Left lung (tissue), 10 donors: ENCODE results near the gene KRTAP10-9. TPM values are rescaled to one million over a fixed set of nuclear protein-coding genes. Genes with fewer than 3 reads are reported as not detected.
"Not testable (repeated sequence)": the region's sequence is repeated elsewhere in the genome, so short reads cannot be mapped to it uniquely, and the experiment has no call there.

Source experiments
- ATAC-seq: fragments of 200-7000 bp; cut with Tn5 transposase; one replicate; pipeline ENCODE4 v1.9.1; 2020; ENCODE audit warnings: moderate library complexity
- DNase-seq, 4 donors: peaks; one replicate each; pipeline ENCODE4 v3.0.0-alpha.2; 2013 to 2020
- H3K27ac ChIP-seq, 2 donors: fragments of 200-600 bp; sonication (generic) in 1 of 2; one replicate each; pipeline versions ENCODE4 v1.5.0 to v1.8.0; 2020 to 2021
- H3K27me3 ChIP-seq, 2 donors: fragments of 200-600 bp; sonication (generic) in 1 of 2; one replicate each; pipeline versions ENCODE4 v1.5.0 to v1.8.0; 2020 to 2021
- H3K36me3 ChIP-seq, 2 donors: fragments of 200-600 bp; sonication (generic) in 1 of 2; one replicate each; pipeline versions ENCODE4 v1.5.0 to v1.8.0; 2020 to 2021
- H3K4me1 ChIP-seq, 2 donors: fragments of 200-600 bp; one replicate each; pipeline ENCODE4 v1.8.0; 2021
- H3K4me3 ChIP-seq, 2 donors: fragments of 200-600 bp; sonication (generic) in 1 of 2; one replicate each; pipeline versions ENCODE4 v1.5.0 to v1.8.0; 2020 to 2021; ENCODE audit warnings: mild to moderate bottlenecking in 1 of 2
- H3K9me3 ChIP-seq, 2 donors: fragments of 200-600 bp; sonication (generic) in 1 of 2; one replicate each; pipeline versions ENCODE4 v1.5.0 to v1.8.0; 2020 to 2021
- intact Hi-C, 2 donors: fragments of 100-400 bp; cut with DNase I; formaldehyde crosslinking; loops; one replicate each; pipeline versions ENCODE4 v1.11.2 to v1.14.2; 2022
- polyA plus RNA-seq, 6 donors: library from polyadenylated mRNA; unstranded; fragments of 120-200 nt; gene quantifications; one replicate each; pipeline ENCODE4 v1.2.1, GENCODE V29; 2013; ENCODE audit not compliant: insufficient read length in 6 of 6
- total RNA-seq, 2 donors: library from RNA; stranded (reverse); fragmentation: NEBNext Ultra II Directional; extraction: Animal tissue kit (Norgen Biotek cat#: 25700); gene quantifications; one replicate each; pipeline ENCODE4 v1.2.1, GENCODE V29; 2021
- TF ChIP-seq, protein P1 (sequence below), 2 donors: fragments of 200-600 bp; sonication (generic) in 1 of 2; IDR thresholded peaks; one replicate each; pipeline versions ENCODE4 v1.5.0 to v1.8.0; 2021; ENCODE audit warnings: antibody characterized with exemption in 2 of 2
- donor health status: DM: no; HTN: yes; CAD: no.
- donor health status: DM: no; HTN: no; CAD: no.

The KRTAP10-9 gene
- total and polyA plus RNA-seq, 8 donors: not detected

DNA sequence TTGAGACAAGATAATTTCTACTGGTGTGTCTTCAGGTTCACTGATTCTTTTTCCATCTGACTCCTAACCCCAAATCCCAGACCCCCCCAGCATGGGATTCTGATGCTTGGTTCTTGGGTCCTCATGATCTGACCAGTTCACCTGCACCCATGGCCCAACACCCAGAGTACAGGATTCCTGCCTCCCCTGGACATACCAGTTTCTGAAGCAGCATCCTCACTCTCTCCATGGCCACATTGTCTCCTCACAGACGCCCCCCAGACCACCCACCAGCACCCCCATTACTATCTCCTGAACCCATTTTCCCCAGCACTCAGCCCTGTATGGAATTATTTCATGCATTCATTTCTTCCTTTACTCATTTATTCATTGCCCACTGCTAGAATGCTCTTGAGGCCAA, 30.0 kb downstream of the KRTAP10-9 start:
- ATAC-seq (no peak), DNase-seq (no peak)
- Histone ChIP-seq H3K4me1 (no peaks in the 10 kb centered on the region), H3K4me3 (no peak overlapping the region), H3K9me3 (peaks cover 0 to 7% of the 10 kb centered on the region in 2 donors), H3K36me3 (no peaks in the 10 kb centered on the region), H3K27me3 (peaks cover 0 to 33% of the 10 kb centered on the region in 2 donors), H3K27ac (no peak overlapping the region)
- TF ChIP-seq, protein P1, sequence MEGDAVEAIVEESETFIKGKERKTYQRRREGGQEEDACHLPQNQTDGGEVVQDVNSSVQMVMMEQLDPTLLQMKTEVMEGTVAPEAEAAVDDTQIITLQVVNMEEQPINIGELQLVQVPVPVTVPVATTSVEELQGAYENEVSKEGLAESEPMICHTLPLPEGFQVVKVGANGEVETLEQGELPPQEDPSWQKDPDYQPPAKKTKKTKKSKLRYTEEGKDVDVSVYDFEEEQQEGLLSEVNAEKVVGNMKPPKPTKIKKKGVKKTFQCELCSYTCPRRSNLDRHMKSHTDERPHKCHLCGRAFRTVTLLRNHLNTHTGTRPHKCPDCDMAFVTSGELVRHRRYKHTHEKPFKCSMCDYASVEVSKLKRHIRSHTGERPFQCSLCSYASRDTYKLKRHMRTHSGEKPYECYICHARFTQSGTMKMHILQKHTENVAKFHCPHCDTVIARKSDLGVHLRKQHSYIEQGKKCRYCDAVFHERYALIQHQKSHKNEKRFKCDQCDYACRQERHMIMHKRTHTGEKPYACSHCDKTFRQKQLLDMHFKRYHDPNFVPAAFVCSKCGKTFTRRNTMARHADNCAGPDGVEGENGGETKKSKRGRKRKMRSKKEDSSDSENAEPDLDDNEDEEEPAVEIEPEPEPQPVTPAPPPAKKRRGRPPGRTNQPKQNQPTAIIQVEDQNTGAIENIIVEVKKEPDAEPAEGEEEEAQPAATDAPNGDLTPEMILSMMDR (IDR thresholded peaks at IDR 0.05): no peak
- intact Hi-C loops: no loop called here

DNA sequence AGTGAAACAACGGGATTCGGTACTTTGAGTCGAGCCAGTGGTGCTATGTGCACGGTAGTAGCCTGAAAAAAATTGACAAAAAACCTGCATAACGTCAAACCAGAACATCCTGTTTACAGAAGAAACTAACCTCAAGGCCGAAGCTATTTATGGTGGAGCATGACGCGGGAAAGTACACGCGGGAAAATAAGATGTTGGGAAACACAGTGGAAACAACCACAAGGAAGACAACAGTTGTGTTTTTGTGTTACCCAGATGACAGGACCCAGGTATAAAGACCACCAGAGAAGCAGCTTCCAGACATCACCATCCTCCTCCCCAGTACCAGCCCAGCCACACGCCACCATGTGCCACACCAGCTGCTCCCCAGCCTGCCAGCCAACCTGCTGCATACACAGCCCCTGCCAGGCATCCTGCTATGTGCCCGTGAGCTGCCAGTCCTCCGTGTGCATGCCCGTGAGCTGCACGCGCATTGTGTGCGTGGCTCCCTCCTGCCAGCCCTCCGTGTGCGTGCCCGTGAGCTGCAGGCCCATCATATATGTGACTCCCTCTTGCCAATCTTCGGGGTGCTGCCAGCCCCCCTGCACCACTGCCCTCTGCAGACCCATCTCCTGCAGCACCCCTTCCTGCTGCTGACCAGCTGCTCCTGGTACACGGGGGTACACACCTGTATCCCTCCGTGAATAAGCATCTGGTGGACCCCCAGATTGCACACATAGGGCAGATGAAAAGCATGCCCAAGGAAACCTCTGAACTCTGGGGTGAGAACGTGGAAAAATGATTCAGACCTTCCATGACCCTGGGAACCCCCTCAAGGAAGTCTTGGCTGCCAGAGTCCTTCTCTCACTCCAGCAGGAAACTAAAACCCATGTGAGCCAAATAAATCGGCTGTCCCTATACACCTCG, 31.0 kb downstream of the KRTAP10-9 start, which contains the start of gene KRTAP12-3:
Gene KRTAP12-3, plus strand, starts transcription at position 298 of the 906 bp plus-strand sequence. Its CDS starts 48 bp downstream, at position 346.
- ATAC-seq: no peak
- H3K4me1 ChIP-seq: no peaks in the 10 kb centered on the region
- intact Hi-C loops: no loop called here
- TF ChIP-seq, protein P1 (IDR thresholded peaks at IDR 0.05): no peak
- H3K36me3 ChIP-seq: no peaks in the 10 kb centered on the region
- no peak within 1 kb of the TSS for H3K4me3 ChIP-seq
- peaks cover 0 to 7% of the 10 kb centered on the region in 2 donors for H3K9me3 ChIP-seq
- H3K27me3 ChIP-seq: peaks cover 0 to 32% of the 10 kb centered on the region in 2 donors
- no peak for DNase-seq
- H3K27ac ChIP-seq: no peak within 1 kb of the TSS

DNA sequence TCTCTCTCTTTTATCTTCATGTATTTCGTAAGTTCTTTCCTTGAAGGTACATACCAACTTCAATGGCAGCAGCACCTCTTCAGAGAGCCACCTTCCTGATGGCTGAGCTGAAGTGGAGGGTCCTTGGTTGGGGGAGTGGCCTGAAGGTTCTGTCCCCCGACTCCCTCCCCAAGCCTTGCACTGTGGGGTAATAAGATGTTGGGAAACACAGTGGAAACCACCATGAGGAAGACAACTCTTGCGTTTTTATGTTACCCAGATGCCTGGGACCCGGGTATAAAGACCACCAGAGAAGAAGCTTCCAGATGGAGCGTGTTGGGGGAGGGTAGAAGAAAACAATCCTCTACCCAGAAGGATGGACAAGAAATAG, 31.6 kb downstream of the KRTAP10-9 start:
- Histone ChIP-seq H3K4me1 (no peaks in the 10 kb centered on the region), H3K27me3 (peaks cover 0 to 26% of the 10 kb centered on the region in 2 donors), H3K36me3 (no peaks in the 10 kb centered on the region), H3K27ac (no peak overlapping the region), H3K4me3 (no peak overlapping the region), H3K9me3 (peaks cover 0 to 10% of the 10 kb centered on the region in 2 donors)
- no peak for DNase-seq
- no peak for ATAC-seq
- intact Hi-C loops: no loop called here
- TF ChIP-seq, protein P1 (IDR thresholded peaks at IDR 0.05): no peak

DNA sequence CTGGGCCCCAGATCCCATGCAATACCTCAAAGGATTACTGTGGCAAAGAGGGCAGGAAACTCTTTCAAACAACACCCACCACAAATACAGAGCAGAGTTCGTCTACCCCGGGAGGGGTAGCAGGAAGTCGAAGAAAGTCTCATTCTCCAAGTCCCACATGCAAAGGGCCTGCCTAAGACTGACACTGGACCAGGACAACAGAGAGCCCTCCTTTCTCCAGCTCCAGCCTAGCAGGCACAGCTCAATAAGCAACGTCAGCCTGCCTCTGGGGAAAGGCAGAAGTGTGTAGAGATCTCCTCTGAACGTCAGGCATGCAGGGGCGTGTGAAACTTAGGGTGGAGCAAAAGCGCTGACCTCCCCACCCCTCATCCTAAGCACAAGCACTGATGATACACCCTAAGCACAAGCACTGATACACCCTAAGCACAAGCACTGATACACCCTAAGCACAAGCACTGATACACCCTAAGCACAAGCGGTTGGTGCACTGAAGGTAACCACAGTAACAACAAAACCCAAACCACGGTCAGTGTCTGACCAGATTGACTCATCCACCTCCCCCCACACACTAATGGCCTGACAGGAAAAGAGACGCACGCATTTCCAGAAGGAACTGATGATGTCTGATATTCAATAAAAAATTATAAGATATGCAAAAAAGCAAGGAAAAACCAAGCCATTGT, 32.2 kb downstream of the KRTAP10-9 start:
- TF ChIP-seq, protein P1 (IDR thresholded peaks at IDR 0.05): no peak
- DNase-seq (no peak), ATAC-seq (no peak)
- H3K4me3 ChIP-seq: no peak overlapping the region
- no peaks in the 10 kb centered on the region for H3K4me1 ChIP-seq
- H3K27ac ChIP-seq: no peak overlapping the region
- peaks cover 0 to 20% of the 10 kb centered on the region in 2 donors for H3K27me3 ChIP-seq
- H3K9me3 ChIP-seq: peaks cover 0 to 13% of the 10 kb centered on the region in 2 donors
- intact Hi-C loops: no loop called here
- H3K36me3 ChIP-seq: no peaks in the 10 kb centered on the region

DNA sequence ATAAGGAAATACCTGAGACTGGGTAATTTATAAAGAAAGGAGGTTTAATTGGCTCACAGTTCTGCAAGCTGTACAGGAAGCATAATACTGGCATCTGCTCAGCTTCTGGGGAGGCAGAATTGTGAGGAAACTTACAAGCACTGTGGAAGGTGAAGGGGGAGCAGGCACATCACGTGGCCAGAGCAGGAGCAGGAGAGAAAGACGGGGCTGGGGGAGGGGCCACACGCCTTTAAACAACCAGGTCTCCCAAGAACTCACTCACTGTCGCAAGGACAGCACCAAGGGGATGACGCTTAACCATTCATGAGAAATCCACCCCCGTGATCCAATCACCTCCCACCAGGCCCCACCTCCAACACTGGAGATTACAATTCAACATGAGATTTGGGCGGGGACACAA, 34.7 kb downstream of the KRTAP10-9 start:
- ATAC-seq, intact Hi-C loops: not testable (repeated sequence)

More for the DNA sequence above, 34.7 kb downstream of the KRTAP10-9 start:
- Histone ChIP-seq H3K27me3 (peaks cover 0 to 13% of the 10 kb centered on the region in 2 donors), H3K9me3 (peaks cover 0 to 11% of the 10 kb centered on the region in 2 donors)
- not testable (repeated sequence) for H3K4me1 ChIP-seq, H3K4me3 ChIP-seq, H3K27ac ChIP-seq, DNase-seq, H3K36me3 ChIP-seq
